Stimulated activated CD4-positive, alpha-beta T cell treated with anti-CD3 and anti-CD28 coated beads, Interleukin-4, amount 100 ng/mL, for 24 hours (primary cell): ENCODE data around the gene PTDSS2.
"Not testable (repeated sequence)": the region's sequence is repeated elsewhere in the genome, so short reads cannot be mapped to it uniquely, and the experiment has no call there.

Experiments
- DNase-seq: peaks from one replicate; pipeline ENCODE4 v3.0.0-alpha.2; 2020

Gene PTDSS2

GRCh38 chr11:449889-450808 is at the start of gene PTDSS2:
TSS of gene PTDSS2 (plus strand) at chr11:450279. CDS start at chr11:450456, 177 bp downstream.
- DNase-seq = peak; percentile 95

- DNase-seq = not testable (repeated sequence)
Measured at GRCh38 chr11:401196-401595, 48.9 kb upstream of the PTDSS2 start.

GRCh38 chr11:403021-403760 is 46.9 kb upstream of the PTDSS2 start:
- DNase-seq = no peak

DNA sequence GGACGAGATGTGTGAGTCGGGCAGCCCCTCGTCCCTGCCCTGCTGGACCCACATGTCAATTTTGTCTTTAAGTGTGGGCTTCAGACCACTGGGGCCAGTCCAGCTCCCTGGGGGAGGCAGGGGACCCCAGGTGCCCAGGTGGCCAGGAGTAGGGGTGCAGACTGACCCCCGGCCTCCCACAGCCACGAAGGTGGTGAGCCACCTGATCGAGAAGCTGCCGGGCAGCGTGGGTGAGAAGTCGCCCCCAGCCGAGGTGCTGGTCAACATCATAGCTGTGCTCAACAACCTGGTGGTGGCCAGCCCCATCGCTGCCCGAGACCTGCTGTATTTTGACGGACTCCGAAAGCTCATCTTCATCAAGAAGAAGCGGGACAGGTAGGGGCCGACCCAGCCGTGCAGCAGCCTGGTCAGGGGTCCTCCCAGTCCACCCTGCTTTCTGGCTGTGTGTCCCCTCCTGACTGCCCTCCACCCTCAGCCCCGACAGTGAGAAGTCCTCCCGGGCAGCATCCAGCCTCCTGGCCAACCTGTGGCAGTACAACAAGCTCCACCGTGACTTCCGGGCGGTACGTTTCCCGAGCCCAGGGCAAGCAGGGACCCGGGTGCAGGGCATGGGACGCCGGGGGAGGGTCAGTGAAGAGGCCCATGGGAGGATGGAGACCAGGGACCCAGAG is 46.2 kb upstream of the PTDSS2 start:
- no peak for DNase-seq

DNA sequence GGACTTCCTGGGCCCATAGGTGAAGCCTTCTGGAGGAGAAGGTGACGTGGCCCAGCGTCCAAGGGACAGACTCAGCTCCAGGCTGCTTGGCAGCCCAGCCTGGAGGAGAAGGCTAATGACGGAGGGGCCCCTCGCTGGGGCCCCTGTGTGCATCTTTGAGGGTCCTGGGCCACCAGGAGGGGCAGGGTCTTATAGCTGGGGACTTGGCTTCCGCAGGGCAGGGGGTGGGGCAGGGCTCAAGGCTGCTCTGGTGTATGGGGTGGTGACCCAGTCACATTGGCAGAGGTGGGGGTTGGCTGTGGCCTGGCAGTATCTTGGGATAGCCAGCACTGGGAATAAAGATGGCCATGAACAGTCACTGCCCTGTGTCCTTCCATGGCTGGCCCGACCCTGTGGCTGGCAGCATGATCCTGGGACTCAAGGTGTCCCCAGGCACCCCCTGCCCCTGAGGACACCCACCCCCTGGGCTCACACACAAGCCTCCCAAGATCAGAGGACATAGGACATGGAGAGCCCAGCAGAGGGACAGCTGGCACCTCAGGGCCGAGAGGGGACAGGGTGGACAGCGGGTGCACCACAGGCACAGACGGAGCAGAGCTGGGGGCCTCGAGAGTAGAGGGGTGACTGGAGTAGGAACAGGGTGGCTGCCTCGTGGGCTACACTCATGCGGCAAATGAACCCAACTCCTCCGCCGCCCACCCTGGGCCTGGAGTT is 45.4 kb upstream of the PTDSS2 start:
- no peak for DNase-seq

- no peak for DNase-seq
Measured at GRCh38 chr11:405323-405953, 44.6 kb upstream of the PTDSS2 start.

GRCh38 chr11:405954-406795 is 43.9 kb upstream of the PTDSS2 start:
- no peak for DNase-seq

GRCh38 chr11:406796-407650 is 43.1 kb upstream of the PTDSS2 start:
- DNase-seq = peak; percentile 88

DNA sequence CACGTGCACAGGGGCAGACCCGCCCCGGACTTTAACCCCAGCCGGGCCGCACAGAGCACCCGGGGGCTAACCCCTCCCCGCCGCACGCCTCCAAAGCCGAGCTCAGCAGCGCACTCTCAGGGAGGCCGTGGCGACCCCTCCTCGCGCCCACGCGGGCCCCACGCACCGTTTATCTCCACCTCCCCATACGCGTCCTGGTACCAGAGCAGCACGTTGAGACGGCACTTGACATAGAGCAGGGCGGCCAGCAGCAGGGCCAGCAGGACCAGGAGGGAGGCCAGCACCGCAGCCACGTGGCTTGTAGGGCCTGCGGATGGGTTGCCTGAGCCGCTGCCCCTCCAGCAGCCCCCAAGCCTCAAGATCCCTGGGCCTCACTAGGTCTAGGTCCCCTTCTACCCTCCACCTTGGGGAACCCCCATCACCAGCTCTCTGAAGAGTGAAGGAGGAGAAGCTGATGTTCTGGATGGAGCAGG is 42.4 kb upstream of the PTDSS2 start:
- no peak for DNase-seq

DNA sequence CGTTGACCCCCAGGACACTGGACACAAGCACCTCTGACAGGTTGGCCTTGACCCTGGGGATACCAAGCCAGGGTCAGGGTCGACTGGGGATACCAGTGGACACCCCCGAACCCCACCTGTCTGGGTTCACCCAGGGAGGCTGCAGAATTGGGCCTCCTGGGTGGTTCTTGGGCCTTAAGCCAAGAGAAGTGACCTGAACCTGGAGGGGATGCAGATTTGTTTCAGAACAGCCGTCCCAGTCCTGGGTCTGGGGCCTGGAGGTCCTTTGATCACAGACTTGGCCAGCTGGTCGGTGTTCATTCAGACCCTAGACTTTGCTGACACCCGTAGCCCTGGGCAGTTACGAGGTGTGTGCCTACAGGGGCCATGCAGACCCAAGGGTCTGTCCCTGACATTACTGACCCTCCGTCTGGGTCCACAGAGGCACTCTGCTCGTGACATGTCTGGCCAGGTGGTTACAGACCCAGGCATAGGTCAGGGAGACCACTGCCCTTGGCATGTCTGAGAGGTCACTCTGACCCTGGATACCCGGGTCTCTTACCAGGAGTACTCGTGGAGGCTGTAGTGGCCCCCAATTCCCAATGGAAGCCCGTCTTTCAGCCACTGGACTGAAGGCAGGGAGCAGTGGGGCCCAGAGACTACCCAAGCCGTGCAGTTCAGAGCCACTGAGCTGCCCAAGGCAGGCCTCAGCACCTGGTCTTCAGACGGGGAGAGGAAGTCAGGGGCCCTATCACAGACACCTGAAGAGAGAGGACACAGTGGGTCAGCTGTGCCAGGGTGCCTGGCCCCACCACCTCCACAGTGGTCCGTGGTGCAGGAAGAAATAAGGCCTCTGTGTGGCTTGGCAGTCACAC is 41.7 kb upstream of the PTDSS2 start:
- no peak for DNase-seq

- no peak for DNase-seq
Measured at GRCh38 chr11:409008-409599, 41.0 kb upstream of the PTDSS2 start.

- no peak for DNase-seq
Measured at GRCh38 chr11:409600-410483, 40.2 kb upstream of the PTDSS2 start.

DNA sequence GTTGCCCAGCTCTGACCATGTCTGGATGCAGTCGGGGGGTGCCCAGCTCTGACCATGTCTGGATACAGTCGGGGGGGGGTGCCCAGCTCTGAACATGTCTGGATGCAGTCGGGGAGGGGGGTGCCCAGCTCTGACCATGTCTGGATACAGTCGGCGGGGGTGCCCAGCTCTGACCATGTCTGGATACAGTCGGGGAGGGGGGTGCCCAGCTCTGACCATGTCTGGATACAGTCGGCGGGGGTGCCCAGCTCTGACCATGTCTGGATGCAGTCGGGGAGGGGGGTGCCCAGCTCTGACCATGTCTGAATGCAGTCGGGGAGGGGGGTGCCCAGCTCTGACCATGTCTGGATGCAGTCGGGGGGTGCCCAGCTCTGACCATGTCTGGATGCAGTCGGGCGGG is 39.4 kb upstream of the PTDSS2 start:
- not testable (repeated sequence) for DNase-seq

DNA sequence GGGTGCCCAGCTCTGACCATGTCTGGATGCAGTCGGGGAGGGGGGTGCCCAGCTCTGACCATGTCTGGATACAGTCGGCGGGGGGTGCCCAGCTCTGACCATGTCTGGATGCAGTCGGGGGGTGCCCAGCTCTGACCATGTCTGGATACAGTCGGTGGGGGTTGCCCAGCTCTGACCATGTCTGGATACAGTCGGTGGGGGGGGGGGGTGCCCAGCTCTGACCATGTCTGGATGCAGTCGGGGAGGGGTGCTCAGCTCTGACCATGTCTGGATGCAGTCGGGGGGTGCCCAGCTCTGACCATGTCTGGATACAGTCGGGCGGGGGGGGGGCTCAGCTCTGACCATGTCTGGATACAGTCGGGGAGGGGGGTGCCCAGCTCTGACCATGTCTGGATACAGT is 38.6 kb upstream of the PTDSS2 start:
- not testable (repeated sequence) for DNase-seq

DNA sequence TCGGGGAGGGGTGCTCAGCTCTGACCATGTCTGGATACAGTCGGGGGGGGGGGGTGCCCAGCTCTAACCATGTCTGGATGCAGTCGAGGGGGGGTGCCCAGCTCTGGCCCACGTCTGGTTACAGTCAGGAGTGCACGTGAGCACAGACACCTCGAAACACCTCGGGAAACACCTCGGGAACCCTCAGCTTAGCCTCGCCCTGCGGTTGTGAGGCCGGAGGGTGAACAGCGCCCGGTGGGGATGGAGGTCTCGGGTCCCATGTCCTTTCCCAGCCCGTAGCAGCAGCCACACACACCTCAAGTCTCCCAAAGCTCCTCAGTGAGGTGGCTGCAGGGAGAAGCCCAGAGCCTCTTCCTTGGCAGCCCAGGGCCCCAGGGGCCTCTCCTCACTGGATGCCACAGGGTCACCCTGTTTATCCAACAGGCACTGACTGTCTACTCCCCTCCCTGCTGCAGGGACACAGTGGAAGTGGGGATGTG is 37.4 kb upstream of the PTDSS2 start:
- no peak for DNase-seq

DNA sequence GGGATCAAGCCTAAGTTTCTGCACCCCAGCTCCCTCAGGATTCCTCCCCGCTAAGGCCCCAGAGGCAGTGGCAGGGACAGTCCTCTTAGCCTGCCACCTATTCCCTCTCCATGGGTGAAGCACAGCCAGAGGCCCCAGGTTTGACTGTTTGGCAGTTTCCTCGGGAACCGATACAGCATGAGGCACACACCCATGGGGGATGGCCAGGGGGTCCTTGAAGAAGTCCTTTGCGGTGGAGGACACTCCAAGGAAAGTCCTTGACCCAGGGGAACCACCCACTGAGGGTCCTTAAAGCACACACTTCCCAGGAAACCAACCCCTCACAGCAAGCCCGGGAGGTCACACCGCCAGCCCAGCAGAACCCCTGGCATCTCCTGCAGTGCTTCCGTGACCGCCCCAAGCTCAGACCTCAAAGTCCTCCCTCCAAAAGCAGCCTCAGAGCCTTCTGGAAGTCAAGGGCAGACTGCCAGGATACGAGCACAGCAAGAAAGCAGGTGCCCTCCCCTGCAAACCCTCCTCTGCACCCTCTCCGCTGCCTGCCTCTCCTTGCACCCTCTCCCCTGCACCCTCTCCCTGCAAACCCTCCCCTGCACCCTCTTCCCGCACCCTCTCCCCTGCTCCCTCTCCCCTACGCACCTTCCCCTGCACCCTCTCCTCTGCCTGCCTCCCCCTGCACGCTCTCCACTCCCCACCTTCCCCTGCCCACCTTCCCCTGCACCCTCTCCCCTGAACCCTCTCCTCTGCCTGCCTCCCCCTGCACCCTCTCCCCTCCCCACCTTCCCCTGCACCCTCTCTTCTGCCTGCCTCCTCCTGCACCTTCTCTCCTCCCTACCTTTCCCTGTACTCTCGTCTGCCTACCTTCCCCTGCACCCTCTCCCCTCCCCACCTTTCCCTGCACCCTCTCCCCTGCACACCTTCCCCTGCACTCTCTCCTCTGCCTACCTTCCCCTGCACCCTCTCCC is 36.7 kb upstream of the PTDSS2 start:
- DNase-seq = no peak
